ENCODE data around the gene DNAJB8.

Gene DNAJB8

GRCh38 chr3:128487813-128488635, 21.3 kb upstream of the DNAJB8 start:
- Histone ChIP-seq H3K27me3 (ENCODE audit: insufficient read depth, low read length, poor library complexity) (peaks cover 51% of the 10 kb centered on the region), H3K4me3 (ENCODE audit: low read depth in 1 of 2, low read length in 2 of 2) (no peak overlapping the region)

GRCh38 chr3:128487538-128487812, 20.8 kb upstream of the DNAJB8 start:
- H3K4me1 ChIP-seq (ENCODE audit: insufficient read depth, low read length) = peaks cover 7% of the 10 kb centered on the region
- H3K9me3 ChIP-seq (ENCODE audit: insufficient read depth, low read length, severe bottlenecking) = no peaks in the 10 kb centered on the region
- no peak overlapping the region for H2AFZ ChIP-seq (ENCODE audit: low read depth, low read length)
- TF ChIP-seq EZH2 (IDR thresholded peaks at IDR 0.05; ENCODE audit: borderline replicate concordance, low read depth, low read length, severe bottlenecking) = no peak
- TF ChIP-seq CTCF (IDR thresholded peaks at IDR 0.05; ENCODE audit: borderline replicate concordance, extremely low read depth, low read length, poor library complexity, severe bottlenecking) = no peak
- no peaks in the 10 kb centered on the region for H3K36me3 ChIP-seq (ENCODE audit: insufficient read depth, low read length)
- no peak overlapping the region for H3K27ac ChIP-seq (ENCODE audit: low read length)
- peak; percentile 33; the same call in 1 of the 3 replicates for ATAC-seq (ENCODE audit: insufficient read depth, low read depth)
- no peaks in the 10 kb centered on the region for H3K79me2 ChIP-seq (ENCODE audit: insufficient read depth, low read length)
- H3K9ac ChIP-seq (ENCODE audit: low read depth, low read length) = no peak overlapping the region
- no peak overlapping the region for H3K4me3 ChIP-seq (ENCODE audit: low read depth in 1 of 2, low read length in 2 of 2)
- H3K4me2 ChIP-seq (ENCODE audit: insufficient read depth, low read length) = peak overlapping the region; percentile 62
- H3K27me3 ChIP-seq (ENCODE audit: insufficient read depth, low read length, poor library complexity) = peaks cover 56% of the 10 kb centered on the region
- no peak for DNase-seq
- H4K20me1 ChIP-seq (ENCODE audit: insufficient read depth, low read length) = peaks cover 11% of the 10 kb centered on the region

More at GRCh38 chr3:128487813-128488635, 21.3 kb upstream of the DNAJB8 start:
- DNase-seq (no peak), ATAC-seq (ENCODE audit: insufficient read depth, low read depth) (no peak; the same call in 2 of the 3 replicates)
- Histone ChIP-seq H3K79me2 (ENCODE audit: insufficient read depth, low read length) (no peaks in the 10 kb centered on the region), H3K9me3 (ENCODE audit: insufficient read depth, low read length, severe bottlenecking) (no peaks in the 10 kb centered on the region), H3K4me2 (ENCODE audit: insufficient read depth, low read length) (no peak overlapping the region; the same call in 1 of the 2 replicates), H3K27ac (ENCODE audit: low read length) (no peak overlapping the region), H3K36me3 (ENCODE audit: insufficient read depth, low read length) (no peaks in the 10 kb centered on the region), H3K9ac (ENCODE audit: low read depth, low read length) (no peak overlapping the region), H3K4me1 (ENCODE audit: insufficient read depth, low read length) (peaks cover 7% of the 10 kb centered on the region), H2AFZ (ENCODE audit: low read depth, low read length) (no peak overlapping the region), H4K20me1 (ENCODE audit: insufficient read depth, low read length) (peaks cover 11% of the 10 kb centered on the region)
- TF ChIP-seq CTCF (IDR thresholded peaks at IDR 0.05; ENCODE audit: borderline replicate concordance, extremely low read depth, low read length, poor library complexity, severe bottlenecking) (no peak), EZH2 (IDR thresholded peaks at IDR 0.05; ENCODE audit: borderline replicate concordance, low read depth, low read length, severe bottlenecking) (no peak)

GRCh38 chr3:128486681-128487537, 20.2 kb upstream of the DNAJB8 start:
- no peaks in the 10 kb centered on the region for H3K36me3 ChIP-seq (ENCODE audit: insufficient read depth, low read length)
- peak overlapping the region; percentile 62 for H3K4me2 ChIP-seq (ENCODE audit: insufficient read depth, low read length)
- peaks cover 11% of the 10 kb centered on the region for H4K20me1 ChIP-seq (ENCODE audit: insufficient read depth, low read length)
- ATAC-seq (ENCODE audit: insufficient read depth, low read depth) (peak; percentile 38), DNase-seq (no peak)
- H3K79me2 ChIP-seq (ENCODE audit: insufficient read depth, low read length) = no peaks in the 10 kb centered on the region
- TF ChIP-seq EZH2 (IDR thresholded peaks at IDR 0.05; ENCODE audit: borderline replicate concordance, low read depth, low read length, severe bottlenecking) (peak; percentile 60), CTCF (IDR thresholded peaks at IDR 0.05; ENCODE audit: borderline replicate concordance, extremely low read depth, low read length, poor library complexity, severe bottlenecking) (no peak)
- H3K9ac ChIP-seq (ENCODE audit: low read depth, low read length) = no peak overlapping the region
- H3K27ac ChIP-seq (ENCODE audit: low read length) = no peak overlapping the region
- no peak overlapping the region for H2AFZ ChIP-seq (ENCODE audit: low read depth, low read length)
- H3K9me3 ChIP-seq (ENCODE audit: insufficient read depth, low read length, severe bottlenecking) = no peaks in the 10 kb centered on the region
- peaks cover 62% of the 10 kb centered on the region for H3K27me3 ChIP-seq (ENCODE audit: insufficient read depth, low read length, poor library complexity)
- H3K4me3 ChIP-seq (ENCODE audit: low read depth in 1 of 2, low read length in 2 of 2) = peak overlapping the region in 1 of 2 experiments; percentile 44; a peak in 2 of 4 replicates
- H3K4me1 ChIP-seq (ENCODE audit: insufficient read depth, low read length) = peaks cover 7% of the 10 kb centered on the region

Measured in DND-41 (cell line).